IMR-90 (cell line): ENCODE results near the gene OSBPL9. TPM values are rescaled to one million over a fixed set of nuclear protein-coding genes. Genes with fewer than 3 reads are reported as not detected.

Experiments
- ATAC-seq: fragments of 200-7000 bp; cut with Tn5 transposase; 2 replicates; pipeline ENCODE4 v1.9.1; 2020; ENCODE audit warnings: low read depth, mild to moderate bottlenecking, moderate library complexity
- BruUV-seq: library from RNA; stranded (reverse); fragments of 400-500 nt; replicated peaks from 2 replicates; lab custom pipeline; 2021; lab: Mats Ljungman, UMichigan
- CTCF ChIA-PET: fragments of 300-600 bp; formaldehyde crosslinking; extraction: SDS; loops from one replicate; lab custom pipeline; 2021; ENCODE audit warnings: antibody characterized with exemption; lab: Yijun Ruan, JAX
- POLR2A ChIA-PET: fragments of 300-600 bp; sonication (Branson Sonifier 250); formaldehyde crosslinking; loops from one replicate; lab custom pipeline; 2022; ENCODE audit warnings: antibody characterized with exemption; ENCODE audit not compliant: unreplicated experiment; lab: Charles Lee
- DNase-seq: peaks from one replicate; pipeline ENCODE4 v3.0.0; 2013
- H2AFZ ChIP-seq: replicated peaks from 2 replicates; pipeline ENCODE3; 2013; ENCODE audit warnings: low read length, mild to moderate bottlenecking; ENCODE audit not compliant: poor library complexity
- H2AK5ac ChIP-seq: 2 replicates; pipeline ENCODE4 v1.6.1; 2013; ENCODE audit warnings: low read depth, low read length, inconsistent platforms
- H2AK9ac ChIP-seq: replicated peaks from 2 replicates; pipeline ENCODE3; 2013; ENCODE audit warnings: mild to moderate bottlenecking, low read depth, low read length, moderate library complexity; ENCODE audit not compliant: poor library complexity
- H2BK120ac ChIP-seq: 2 replicates; pipeline ENCODE4 v1.6.1; 2013; ENCODE audit warnings: low read depth, low read length, inconsistent platforms
- H2BK15ac ChIP-seq: 3 replicates; pipeline ENCODE4 v1.6.1; 2013; ENCODE audit warnings: low read depth, low read length, inconsistent platforms
- H2BK20ac ChIP-seq: 2 replicates; pipeline ENCODE4 v1.6.1; 2013; ENCODE audit warnings: low read depth, mild to moderate bottlenecking, inconsistent platforms, low read length, moderate library complexity
- H2BK5ac ChIP-seq: 2 replicates; pipeline ENCODE4 v1.6.1; 2013; ENCODE audit warnings: mild to moderate bottlenecking, low read depth, low read length, inconsistent platforms; ENCODE audit not compliant: poor library complexity, severe bottlenecking
- H3K14ac ChIP-seq: replicated peaks from 2 replicates; pipeline ENCODE4 v1.6.1; 2013; ENCODE audit warnings: low read depth, low read length, inconsistent platforms
- H3K18ac ChIP-seq: 2 replicates; pipeline ENCODE4 v1.6.1; 2013; ENCODE audit warnings: low read depth, low read length, control low read depth
- H3K23ac ChIP-seq: 2 replicates; pipeline ENCODE4 v1.6.1; 2013; ENCODE audit warnings: low read depth, low read length, inconsistent platforms
- H3K27ac ChIP-seq: 2 replicates; pipeline ENCODE4 v1.5.1; 2013; ENCODE audit warnings: mild to moderate bottlenecking, control low read depth, low read length; ENCODE audit not compliant: insufficient read depth
- H3K27me3 ChIP-seq: 2 replicates; pipeline ENCODE4 v1.6.1; 2013; ENCODE audit warnings: low read length; ENCODE audit not compliant: control insufficient read depth, insufficient read depth
- H3K36me3 ChIP-seq: 2 replicates; pipeline ENCODE4 v1.6.1; 2013; ENCODE audit warnings: low read length, mixed read lengths; ENCODE audit not compliant: control insufficient read depth, insufficient read depth
- H3K4ac ChIP-seq: 2 replicates; pipeline ENCODE4 v1.6.1; 2013; ENCODE audit warnings: low read depth, low read length, inconsistent platforms
- H3K4me1 ChIP-seq: 2 replicates; pipeline ENCODE4 v1.6.1; 2013; ENCODE audit warnings: low read length, mixed read lengths; ENCODE audit not compliant: control insufficient read depth, insufficient read depth
- H3K4me2 ChIP-seq: 2 replicates; pipeline ENCODE4 v1.6.1; 2013; ENCODE audit warnings: low read depth, mild to moderate bottlenecking, control low read depth, low read length, moderate library complexity
- H3K4me3 ChIP-seq: 2 replicates; pipeline ENCODE4 v1.5.1; 2013; ENCODE audit warnings: low read depth, mild to moderate bottlenecking, control low read depth, low read length, moderate library complexity; ENCODE audit not compliant: insufficient read depth
- H3K56ac ChIP-seq: 2 replicates; pipeline ENCODE4 v1.6.1; 2013; ENCODE audit warnings: low read length, inconsistent platforms; ENCODE audit not compliant: insufficient read depth; ENCODE audit errors: extremely low read depth
- H3K79me1 ChIP-seq, 2 experiments: 2 replicates each; pipeline ENCODE4 v1.6.1; 2013; ENCODE audit warnings: low read length in 2 of 2, inconsistent platforms in 1 of 2, low read depth in 1 of 2
- H3K9ac ChIP-seq: 2 replicates; pipeline ENCODE4 v1.6.1; 2013; ENCODE audit warnings: low read depth, low read length, control low read depth
- H3K9me1 ChIP-seq: 2 replicates; pipeline ENCODE4 v1.6.1; 2013; ENCODE audit warnings: low read length, inconsistent platforms; ENCODE audit not compliant: insufficient read depth
- H3K9me3 ChIP-seq: 2 replicates; pipeline ENCODE4 v1.6.1; 2013; ENCODE audit warnings: low read length; ENCODE audit not compliant: control insufficient read depth, insufficient read depth
- H4K20me1 ChIP-seq: 2 replicates; pipeline ENCODE4 v1.6.1; 2013; ENCODE audit warnings: low read length, inconsistent platforms; ENCODE audit not compliant: insufficient read depth
- H4K5ac ChIP-seq: 2 replicates; pipeline ENCODE4 v1.6.1; 2013; ENCODE audit warnings: mild to moderate bottlenecking, low read depth, low read length, control low read depth
- H4K8ac ChIP-seq, 2 experiments: 2 replicates each; pipeline ENCODE4 v1.6.1; 2013; ENCODE audit warnings: low read depth in 2 of 2, low read length in 2 of 2, control low read depth in 1 of 2, inconsistent platforms in 1 of 2
- H4K91ac ChIP-seq: 2 replicates; pipeline ENCODE4 v1.6.1; 2013; ENCODE audit warnings: low read depth, low read length, inconsistent platforms; ENCODE audit not compliant: insufficient read depth
- FOS ChIP-seq: fragments of 150-350 bp; IDR thresholded peaks from 2 replicates; pipeline ENCODE4 v1.6.1; 2016; ENCODE audit warnings: low read depth, low read length
- MAFK ChIP-seq: IDR thresholded peaks from 2 replicates; pipeline ENCODE4 v1.6.1; 2012; ENCODE audit warnings: low read depth, low read length, improper control_type of control experiment
- RAD21 ChIP-seq: IDR thresholded peaks from 2 replicates; pipeline ENCODE4 v1.6.1; 2012; ENCODE audit warnings: low read length, improper control_type of control experiment
- WGBS, 2 experiments: methylation state at CpG; one replicate each; pipeline versions ENCODE4 v1.1.5 to v1.1.7; 2013; ENCODE audit warnings: missing lambda C conversion rate in 2 of 2; ENCODE audit not compliant: insufficient read length in 1 of 2; ENCODE audit errors: extremely low coverage in 2 of 2; 5-methylcytosine and 5-hydroxymethylcytosine counted together
- dilution Hi-C: fragments of 300-500 bp; cut with HindIII; formaldehyde crosslinking; loops from one replicate; pipeline ENCODE4 v1.14.3; 2018; ENCODE audit warnings: low sequenced_read_pairs; ENCODE audit not compliant: unreplicated experiment
- in situ Hi-C: fragments of 300-500 bp; cut with MboI; formaldehyde crosslinking; loops from 3 replicates; pipeline ENCODE4 v1.14.3; 2019; ENCODE audit warnings: low sequenced_read_pairs, inconsistent platforms, mixed read lengths
- intact Hi-C: fragments of 100-400 bp; cut with micrococcal nuclease; formaldehyde crosslinking; loops from 2 replicates; pipeline ENCODE4 v1.10.0; 2022
- polyA plus RNA-seq, 3 experiments: library from polyadenylated mRNA; depleted of rRNA; stranded (reverse); fragments of >200 nt; gene quantifications; 2 replicates each; pipeline ENCODE4 v1.2.3, GENCODE V29; 2012; ENCODE audit warnings: low replicate concordance in 1 of 3
- total RNA-seq: library from RNA; depleted of rRNA; stranded (reverse); fragments of >200 nt; gene quantifications from 2 replicates; pipeline ENCODE4 v1.2.3, GENCODE V29; 2012

OSBPL9 gene
- total and polyA plus RNA-seq, 2 of the 4 experiments (the other 2 are of a cell fraction): 51.4 to 127 TPM

DNA sequence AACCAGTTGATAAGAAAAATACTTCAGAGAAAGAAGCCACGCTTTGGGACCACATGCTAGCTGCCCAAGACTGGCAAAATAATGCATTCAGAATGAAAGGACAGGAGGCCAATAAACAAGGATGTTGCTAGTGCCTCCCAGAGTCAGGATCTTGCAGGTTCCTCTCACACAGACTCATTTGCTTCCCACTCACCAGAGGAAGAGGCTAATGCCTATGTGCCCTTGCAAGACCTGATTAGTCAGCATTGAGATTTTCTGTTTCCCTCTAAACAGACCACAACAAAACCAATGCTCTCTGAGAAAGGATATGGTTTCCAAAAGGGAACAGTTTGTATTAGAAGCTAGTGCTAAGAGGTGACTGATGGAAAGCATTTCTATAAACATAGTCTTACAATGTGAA, 176.0 kb downstream of the OSBPL9 start:
- ATAC-seq: peak; percentile 83

More for the DNA sequence above, 176.0 kb downstream of the OSBPL9 start:
- no peak overlapping the region for H2BK20ac ChIP-seq
- H4K8ac ChIP-seq: no peak overlapping the region
- no peak overlapping the region for H3K4ac ChIP-seq
- H4K5ac ChIP-seq: no peak overlapping the region
- in situ Hi-C loops: no loop called here
- peaks cover 5% of the 10 kb centered on the region; the same call in 1 of the 2 replicates for H4K20me1 ChIP-seq
- H2BK5ac ChIP-seq: no peak overlapping the region
- H4K91ac ChIP-seq: no peak overlapping the region
- H2AK9ac ChIP-seq: no peak overlapping the region
- no peak overlapping the region for H3K9ac ChIP-seq
- H2AK5ac ChIP-seq: no peak overlapping the region
- H3K14ac ChIP-seq: no peak overlapping the region
- H3K9me3 ChIP-seq: no peaks in the 10 kb centered on the region
- no peak overlapping the region for H3K56ac ChIP-seq
- ChIA-PET CTCF (no interaction called here), POLR2A (no interaction called here)
- H3K9me1 ChIP-seq: peaks cover 5% of the 10 kb centered on the region
- H3K4me2 ChIP-seq: no peak overlapping the region
- DNase-seq: peak; percentile 88
- no peak overlapping the region for H3K18ac ChIP-seq
- no TSS peak for BruUV-seq
- intact Hi-C loops: loop anchor here (5.0 kb wide), 1 partner anchor 209 kb away; no protein-coding TSS in a partner anchor
- H3K36me3 ChIP-seq: peaks cover 51% of the 10 kb centered on the region
- H3K27me3 ChIP-seq: no peaks in the 10 kb centered on the region
- no peak overlapping the region for H2AFZ ChIP-seq
- TF ChIP-seq MAFK (peak; percentile 53; the same call in 1 of the 2 replicates), RAD21 (0 out of 2 replicates have a peak, but pooled peaks have one; percentile 25), FOS (no peak)
- H3K27ac ChIP-seq: no peak overlapping the region
- WGBS, 2 experiments: no CpG with 5 or more reads among the region's 1 CpG
- no peak overlapping the region for H3K4me3 ChIP-seq
- H3K23ac ChIP-seq: no peak overlapping the region
- peaks cover 0 to 12% of the 10 kb centered on the region in 2 experiments for H3K79me1 ChIP-seq
- H3K4me1 ChIP-seq: no peaks in the 10 kb centered on the region
- dilution Hi-C loops: no loop called here
- H2BK120ac ChIP-seq: no peak overlapping the region
- H2BK15ac ChIP-seq: no peak overlapping the region
